H9 (cell line): Measurements from ENCODE around the gene AFAP1L1. TPM values are rescaled to one million over a fixed set of nuclear protein-coding genes. Genes with fewer than 3 reads are reported as not detected.

Source experiments
- DNase-seq: peaks from one replicate; pipeline ENCODE4 v3.0.0-alpha.2; 2017
- H2AFZ ChIP-seq: one replicate; pipeline ENCODE4 v1.6.1; 2013; ENCODE audit warnings: mild to moderate bottlenecking, low read length, control low read depth, moderate library complexity
- H2AK5ac ChIP-seq: 2 replicates; pipeline ENCODE4 v1.6.1; 2013; ENCODE audit warnings: low read length, control low read depth, mixed read lengths; ENCODE audit not compliant: insufficient read length
- H2BK120ac ChIP-seq: one replicate; pipeline ENCODE4 v1.6.1; 2013; ENCODE audit warnings: low read depth, mild to moderate bottlenecking, low read length, control low read depth, inconsistent platforms; ENCODE audit not compliant: poor library complexity, severe bottlenecking
- H2BK12ac ChIP-seq: 2 replicates; pipeline ENCODE4 v1.6.1; 2013; ENCODE audit warnings: low read length, control low read depth, mixed read lengths, low read depth; ENCODE audit not compliant: insufficient read length
- H2BK15ac ChIP-seq: 2 replicates; pipeline ENCODE4 v1.6.1; 2013; ENCODE audit warnings: low read depth, low read length, control low read depth
- H2BK20ac ChIP-seq: one replicate; pipeline ENCODE4 v1.6.1; 2013; ENCODE audit warnings: low read depth, mild to moderate bottlenecking, low read length, control low read depth, inconsistent platforms; ENCODE audit not compliant: poor library complexity, severe bottlenecking
- H2BK5ac ChIP-seq: 2 replicates; pipeline ENCODE4 v1.6.1; 2013; ENCODE audit warnings: low read length, control low read depth, mixed read lengths; ENCODE audit not compliant: insufficient read length
- H3K14ac ChIP-seq: 2 replicates; pipeline ENCODE4 v1.6.1; 2013; ENCODE audit warnings: low read length, control low read depth; ENCODE audit not compliant: insufficient read depth
- H3K18ac ChIP-seq: 2 replicates; pipeline ENCODE4 v1.6.1; 2013; ENCODE audit warnings: low read depth, mild to moderate bottlenecking, mixed read lengths, low read length, control low read depth; ENCODE audit not compliant: insufficient read length
- H3K23ac ChIP-seq: 2 replicates; pipeline ENCODE4 v1.6.1; 2013; ENCODE audit warnings: low read length, control low read depth, mixed read lengths, low read depth; ENCODE audit not compliant: insufficient read length
- H3K23me2 ChIP-seq: 2 replicates; pipeline ENCODE4 v1.6.1; 2013; ENCODE audit warnings: low read depth, mild to moderate bottlenecking, mixed read lengths, low read length, control low read depth; ENCODE audit not compliant: insufficient read length, poor library complexity, severe bottlenecking
- H3K27ac ChIP-seq: 2 replicates; pipeline ENCODE4 v1.5.1; 2013; ENCODE audit warnings: low read length, control low read depth, mixed read lengths, low read depth; ENCODE audit not compliant: insufficient read length
- H3K27me3 ChIP-seq: 2 replicates; pipeline ENCODE4 v1.6.1; 2013; ENCODE audit warnings: low read length, control low read depth, inconsistent platforms; ENCODE audit not compliant: insufficient read depth
- H3K4ac ChIP-seq: 2 replicates; pipeline ENCODE4 v1.6.1; 2013; ENCODE audit warnings: low read depth, mild to moderate bottlenecking, control low read depth, inconsistent platforms, low read length, moderate library complexity
- H3K4me1 ChIP-seq: 2 replicates; pipeline ENCODE4 v1.6.1; 2013; ENCODE audit warnings: low read length, control low read depth, inconsistent platforms; ENCODE audit not compliant: insufficient read depth
- H3K4me2 ChIP-seq: 2 replicates; pipeline ENCODE4 v1.6.1; 2013; ENCODE audit warnings: low read length, control low read depth, mixed read lengths; ENCODE audit not compliant: insufficient read length, insufficient read depth
- H3K56ac ChIP-seq: 2 replicates; pipeline ENCODE4 v1.6.1; 2013; ENCODE audit warnings: low read depth, mild to moderate bottlenecking, mixed read lengths, low read length, control low read depth; ENCODE audit not compliant: insufficient read length
- H3K79me1 ChIP-seq: 2 replicates; pipeline ENCODE4 v1.6.1; 2013; ENCODE audit warnings: low read depth, mild to moderate bottlenecking, moderate library complexity, low read length, control low read depth, inconsistent platforms; ENCODE audit not compliant: insufficient read depth, poor library complexity, severe bottlenecking
- H3K79me2 ChIP-seq: 2 replicates; pipeline ENCODE4 v1.6.1; 2013; ENCODE audit warnings: low read length, control low read depth, inconsistent platforms; ENCODE audit not compliant: insufficient read depth
- H3K9ac ChIP-seq: 2 replicates; pipeline ENCODE4 v1.6.1; 2013; ENCODE audit warnings: low read length, control low read depth, mixed read lengths; ENCODE audit not compliant: insufficient read length; ENCODE audit errors: extremely low read depth
- H3K9me3 ChIP-seq: one replicate; pipeline ENCODE4 v1.6.1; 2013; ENCODE audit warnings: low read depth, low read length, inconsistent platforms; ENCODE audit not compliant: control insufficient read depth
- H3T11ph ChIP-seq: one replicate; pipeline ENCODE4 v1.6.1; 2013; ENCODE audit warnings: mild to moderate bottlenecking, low read length, control low read depth, inconsistent platforms
- H4K20me1 ChIP-seq: one replicate; pipeline ENCODE4 v1.6.1; 2013; ENCODE audit not compliant: control insufficient read depth, insufficient read length, insufficient read depth
- H4K5ac ChIP-seq: 2 replicates; pipeline ENCODE4 v1.6.1; 2013; ENCODE audit warnings: low read depth, mild to moderate bottlenecking, mixed read lengths, low read length, control low read depth; ENCODE audit not compliant: insufficient read length
- H4K8ac ChIP-seq: replicated peaks from 2 replicates; pipeline ENCODE4 v1.6.1; 2013; ENCODE audit warnings: low read length, control low read depth, mixed read lengths, low read depth; ENCODE audit not compliant: insufficient read length
- H4K91ac ChIP-seq: 2 replicates; pipeline ENCODE4 v1.6.1; 2013; ENCODE audit warnings: low read depth, mild to moderate bottlenecking, moderate library complexity, mixed read lengths, low read length, control low read depth; ENCODE audit not compliant: insufficient read length
- H3K27ac Mint-ChIP-seq, 3 experiments: 2 replicates in 2 of 3; 3 replicates in 1 of 3; pipeline ENCODE4 v1.8.0; 2020 to 2021; ENCODE audit warnings: mixed read lengths in 3 of 3, mild to moderate bottlenecking in 1 of 3, moderate library complexity in 1 of 3
- H3K27me3 Mint-ChIP-seq: 2 replicates; pipeline ENCODE4 v1.8.0; 2021; ENCODE audit warnings: low read depth, mild to moderate bottlenecking, moderate library complexity, mixed read lengths
- H3K36me3 Mint-ChIP-seq, 3 experiments: 2 replicates in 2 of 3; 3 replicates in 1 of 3; pipeline ENCODE4 v1.8.0; 2020 to 2021; ENCODE audit warnings: low read depth in 3 of 3, mixed read lengths in 3 of 3; ENCODE audit not compliant: insufficient read depth in 1 of 3
- H3K4me1 Mint-ChIP-seq, 2 experiments: 2 replicates each; pipeline ENCODE4 v1.8.0; 2020; ENCODE audit warnings: mixed read lengths in 2 of 2
- H3K4me3 Mint-ChIP-seq, 2 experiments: 2 replicates in 1 of 2; 3 replicates in 1 of 2; pipeline ENCODE4 v1.8.0; 2020 to 2021; ENCODE audit warnings: mild to moderate bottlenecking in 2 of 2, mixed read lengths in 2 of 2, moderate library complexity in 1 of 2
- H3K9me3 Mint-ChIP-seq, 2 experiments: 2 replicates in 1 of 2; 3 replicates in 1 of 2; pipeline ENCODE4 v1.8.0; 2020; ENCODE audit warnings: mild to moderate bottlenecking in 2 of 2, mixed read lengths in 2 of 2, moderate library complexity in 1 of 2
- WGBS: extraction: QIAGEN DNeasy Blood & Tissue Kit; methylation state at CpG from one replicate; pipeline ENCODE4 v1.1.7; 2013; ENCODE audit warnings: missing lambda C conversion rate, low lambda C conversion rate, mixed read lengths; ENCODE audit not compliant: insufficient read length; ENCODE audit errors: extremely low coverage; 5-methylcytosine and 5-hydroxymethylcytosine counted together
- total RNA-seq: library from RNA; stranded (reverse); gene quantifications from 2 replicates; pipeline ENCODE4 v1.2.1, GENCODE V29; 2021
- TF ChIP-seq, protein P1 (sequence below): fragments of 200-600 bp; sonication (generic); conservative IDR thresholded peaks from 3 replicates; pipeline ENCODE4 v1.8.0; 2021; ENCODE audit warnings: antibody characterized with exemption, mild to moderate bottlenecking

The AFAP1L1 gene
- total RNA-seq, 1 experiment from 2014 or later: 1.8 TPM

DNA sequence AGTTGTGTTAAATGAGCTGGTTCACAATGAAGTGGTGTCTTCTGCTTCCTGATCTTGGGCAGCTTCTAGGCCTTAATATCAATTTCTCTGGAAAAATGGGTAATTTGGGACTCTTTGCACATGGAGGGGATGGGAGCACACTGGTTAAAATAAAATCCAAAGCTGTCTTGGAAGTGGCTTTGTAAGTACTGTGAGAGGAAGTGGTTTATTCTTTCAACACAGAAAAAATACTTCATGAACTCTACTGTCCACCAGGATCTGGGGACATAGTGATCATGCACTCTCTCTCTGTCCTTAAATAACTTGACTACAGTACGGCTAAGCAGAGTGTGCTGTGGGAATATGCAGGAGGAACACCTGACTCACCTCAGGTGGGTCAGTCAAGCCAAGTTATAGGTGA lies 88.6 kb downstream of the AFAP1L1 start:
- Histone ChIP-seq H3T11ph (no peak overlapping the region), H4K91ac (no peak overlapping the region), H2BK20ac (no peak overlapping the region), H3K18ac (no peak overlapping the region), H3K79me2 (no peaks in the 10 kb centered on the region), H3K27me3 (no peaks in the 10 kb centered on the region), H3K4me1 (no peaks in the 10 kb centered on the region; the same call in 1 of the 2 replicates), H2AK5ac (no peak overlapping the region), H2BK15ac (no peak overlapping the region), H3K79me1 (no peaks in the 10 kb centered on the region), H3K9ac (no peak overlapping the region), H2BK12ac (no peak overlapping the region), H4K5ac (no peak overlapping the region), H3K9me3 (no peaks in the 10 kb centered on the region), H3K56ac (no peak overlapping the region), H2BK5ac (no peak overlapping the region), H2BK120ac (no peak overlapping the region), H2AFZ (no peak overlapping the region), H3K14ac (no peak overlapping the region), H3K27ac (no peak overlapping the region), H3K23me2 (peaks cover 4% of the 10 kb centered on the region), H3K4ac (no peak overlapping the region), H3K23ac (no peak overlapping the region), H3K4me2 (no peak overlapping the region), H4K20me1 (no peaks in the 10 kb centered on the region), H4K8ac (no peak overlapping the region)
- no CpG with 5 or more reads among the region's 1 CpG for WGBS
- DNase-seq: no peak
- Mint-ChIP-seq H3K27ac (no peak overlapping the region), H3K27me3 (peaks cover 4% of the 10 kb centered on the region; the same call in 1 of the 2 replicates), H3K9me3 (no peaks in the 10 kb centered on the region), H3K4me1 (peaks cover 18% of the 10 kb centered on the region in 2 experiments), H3K36me3 (peaks cover 3 to 13% (median 10%) of the 10 kb centered on the region in 3 experiments; a peak in 6 of 7 replicates), H3K4me3 (no peak overlapping the region)
- TF ChIP-seq, protein P1, sequence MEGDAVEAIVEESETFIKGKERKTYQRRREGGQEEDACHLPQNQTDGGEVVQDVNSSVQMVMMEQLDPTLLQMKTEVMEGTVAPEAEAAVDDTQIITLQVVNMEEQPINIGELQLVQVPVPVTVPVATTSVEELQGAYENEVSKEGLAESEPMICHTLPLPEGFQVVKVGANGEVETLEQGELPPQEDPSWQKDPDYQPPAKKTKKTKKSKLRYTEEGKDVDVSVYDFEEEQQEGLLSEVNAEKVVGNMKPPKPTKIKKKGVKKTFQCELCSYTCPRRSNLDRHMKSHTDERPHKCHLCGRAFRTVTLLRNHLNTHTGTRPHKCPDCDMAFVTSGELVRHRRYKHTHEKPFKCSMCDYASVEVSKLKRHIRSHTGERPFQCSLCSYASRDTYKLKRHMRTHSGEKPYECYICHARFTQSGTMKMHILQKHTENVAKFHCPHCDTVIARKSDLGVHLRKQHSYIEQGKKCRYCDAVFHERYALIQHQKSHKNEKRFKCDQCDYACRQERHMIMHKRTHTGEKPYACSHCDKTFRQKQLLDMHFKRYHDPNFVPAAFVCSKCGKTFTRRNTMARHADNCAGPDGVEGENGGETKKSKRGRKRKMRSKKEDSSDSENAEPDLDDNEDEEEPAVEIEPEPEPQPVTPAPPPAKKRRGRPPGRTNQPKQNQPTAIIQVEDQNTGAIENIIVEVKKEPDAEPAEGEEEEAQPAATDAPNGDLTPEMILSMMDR: no peak
